Measurements from ENCODE around the gene ZSCAN10.
"Not testable (repeated sequence)": the region's sequence is repeated elsewhere in the genome, so short reads cannot be mapped to it uniquely, and the experiment has no call there.

ZSCAN10 gene

GRCh38 chr16:3059041-3059722, 39.9 kb downstream of the ZSCAN10 start:
- DNase-seq, result peak; percentile 73

GRCh38 chr16:3058139-3059030, 40.7 kb downstream of the ZSCAN10 start:
- DNase-seq, result peak; percentile 20

- DNase-seq, result no peak
These were observed 41.6 kb downstream of the ZSCAN10 start for GRCh38 chr16:3057181-3058138.

GRCh38 chr16:3056336-3057180, 42.5 kb downstream of the ZSCAN10 start:
- no peak for DNase-seq

- not testable (repeated sequence) for DNase-seq
These were observed 43.4 kb downstream of the ZSCAN10 start for GRCh38 chr16:3055734-3056115.

- no peak for DNase-seq
These were observed 43.9 kb downstream of the ZSCAN10 start for GRCh38 chr16:3054965-3055733.

GRCh38 chr16:3053330-3053710, 45.8 kb downstream of the ZSCAN10 start:
- DNase-seq, result not testable (repeated sequence)

- DNase-seq, result not testable (repeated sequence)
These were observed 46.3 kb downstream of the ZSCAN10 start for GRCh38 chr16:3052571-3053329.

- no peak for DNase-seq
These were observed 47.6 kb downstream of the ZSCAN10 start for GRCh38 chr16:3051494-3051893.

- DNase-seq, result no peak
These were observed 48.1 kb downstream of the ZSCAN10 start for GRCh38 chr16:3051009-3051408.

- no peak for DNase-seq
These were observed 48.6 kb downstream of the ZSCAN10 start for GRCh38 chr16:3050487-3050886.

GRCh38 chr16:3049921-3050481, 49.1 kb downstream of the ZSCAN10 start:
- no peak for DNase-seq

- no peak for DNase-seq
These were observed 51.7 kb downstream of the ZSCAN10 start for GRCh38 chr16:3047387-3047720.

- DNase-seq, result no peak
These were observed 52.3 kb downstream of the ZSCAN10 start for GRCh38 chr16:3046641-3047386.

GRCh38 chr16:3045758-3046640, 53.1 kb downstream of the ZSCAN10 start, which contains the start of gene MMP25:
Gene MMP25 (plus strand): TSS chr16:3046561. CDS start chr16:3046918, 357 bp downstream.
- no peak for DNase-seq

- no peak for DNase-seq
These were observed 54.4 kb downstream of the ZSCAN10 start for GRCh38 chr16:3044708-3045107.

- DNase-seq, result no peak
These were observed 56.7 kb downstream of the ZSCAN10 start for GRCh38 chr16:3042376-3042775.

- no peak for DNase-seq
These were observed 60.2 kb downstream of the ZSCAN10 start for GRCh38 chr16:3038896-3039295.

All from NCI-H1092 treated with DMSO at 0.1 percent for 48 hours (cell line).